Panc1 (cell line): ENCODE results near the gene DNAJA1. TPM values are rescaled to one million over a fixed set of nuclear protein-coding genes. Genes with fewer than 3 reads are reported as not detected.

ENCODE experiments used
- ATAC-seq: fragments of 200-7000 bp; cut with Tn5 transposase; 2 replicates; pipeline ENCODE4 v1.9.1; 2020; ENCODE audit warnings: mild to moderate bottlenecking, moderate library complexity
- BruUV-seq: library from RNA; stranded (reverse); fragments of 400-500 nt; replicated peaks from 2 replicates; lab custom pipeline; 2021; lab: Mats Ljungman, UMichigan
- CTCF ChIA-PET: fragments of 300-600 bp; sonication (Branson Sonifier 250); formaldehyde crosslinking; loops from one replicate; lab custom pipeline; 2022; ENCODE audit warnings: antibody characterized with exemption; lab: Charles Lee
- POLR2A ChIA-PET: fragments of 300-600 bp; sonication (Branson Sonifier 250); formaldehyde crosslinking; loops from one replicate; lab custom pipeline; 2022; ENCODE audit warnings: antibody characterized with exemption; lab: Charles Lee
- DNase-seq: peaks from one replicate; pipeline ENCODE4 v3.0.0-alpha.2; 2010; ENCODE audit warnings: low read depth, low spot score
- H3K27ac ChIP-seq: 2 replicates; pipeline ENCODE4 v1.5.1; 2011; ENCODE audit warnings: mild to moderate bottlenecking, low read length, inconsistent platforms
- H3K27me3 ChIP-seq: fragments of 200-500 bp; sonication (Bioruptor generic); 2 replicates; pipeline ENCODE4 v1.6.0; 2014; ENCODE audit warnings: low read length, inconsistent platforms; ENCODE audit not compliant: control insufficient read depth, insufficient read depth
- H3K36me3 ChIP-seq: fragments of 200-500 bp; sonication (Bioruptor generic); 2 replicates; pipeline ENCODE4 v1.5.1; 2014; ENCODE audit warnings: inconsistent platforms, mild to moderate bottlenecking, low read length, moderate library complexity; ENCODE audit not compliant: control insufficient read depth, insufficient read depth
- H3K4me1 ChIP-seq: 2 replicates; pipeline ENCODE4 v1.5.1; 2011; ENCODE audit warnings: inconsistent platforms, mild to moderate bottlenecking, low read length, moderate library complexity; ENCODE audit not compliant: control insufficient read depth, insufficient read depth
- H3K4me3 ChIP-seq, 2 experiments: 2 replicates each; pipeline ENCODE4 v1.5.1; 2011 to 2012; ENCODE audit warnings: low read depth in 2 of 2, low read length in 2 of 2, mild to moderate bottlenecking in 2 of 2, inconsistent platforms in 1 of 2, moderate library complexity in 1 of 2
- H3K9me3 ChIP-seq: fragments of 200-500 bp; sonication (Bioruptor generic); 2 replicates; pipeline ENCODE4 v1.5.1; 2014; ENCODE audit warnings: low read depth, mild to moderate bottlenecking, inconsistent platforms, low read length, moderate library complexity; ENCODE audit not compliant: control insufficient read depth, insufficient read depth
- POLR2AphosphoS5 ChIP-seq: IDR thresholded peaks from 2 replicates; pipeline ENCODE4 v1.6.1; 2012; ENCODE audit warnings: mild to moderate bottlenecking, low read depth, low read length, moderate library complexity
- SIN3A ChIP-seq: IDR thresholded peaks from 2 replicates; pipeline ENCODE4 v1.6.1; 2012; ENCODE audit warnings: low read depth, mild to moderate bottlenecking, low read length, moderate library complexity, borderline replicate concordance; ENCODE audit not compliant: insufficient read depth
- TCF7L2 ChIP-seq: IDR thresholded peaks from 2 replicates; pipeline ENCODE4 v1.6.1; 2011; ENCODE audit warnings: mild to moderate bottlenecking, low read depth, low read length, inconsistent platforms
- in situ Hi-C: cut with HindIII; loops from 2 replicates; pipeline ENCODE4 v1.10.0; 2016; ENCODE audit warnings: low sequenced_read_pairs, low pct_unique_long_range_greater_than_20kb
- intact Hi-C: fragments of 100-400 bp; cut with micrococcal nuclease; formaldehyde crosslinking; loops from one replicate; pipeline ENCODE4 v1.10.0; 2022; ENCODE audit not compliant: unreplicated experiment
- total RNA-seq: library from RNA; stranded (reverse); gene quantifications from one replicate; pipeline ENCODE4 v1.2.1, GENCODE V29; 2021; ENCODE audit not compliant: unreplicated experiment
- TF ChIP-seq, protein P1 (sequence below): fragments of 450-650 bp; IDR thresholded peaks from 2 replicates; pipeline ENCODE4 v1.5.1; 2017; ENCODE audit warnings: mild to moderate bottlenecking
- TF ChIP-seq, protein P2 (sequence below), 2 experiments: IDR thresholded peaks; 2 replicates each; pipeline ENCODE4 v1.6.1; 2011 to 2012; ENCODE audit warnings: low read depth in 2 of 2, control low read depth in 1 of 2, low read length in 1 of 2, mild to moderate bottlenecking in 1 of 2, moderate library complexity in 1 of 2; ENCODE audit not compliant: insufficient read depth in 1 of 2

DNAJA1 gene
- total RNA-seq, 1 experiment from 2014 or later, result 246 TPM

DNA sequence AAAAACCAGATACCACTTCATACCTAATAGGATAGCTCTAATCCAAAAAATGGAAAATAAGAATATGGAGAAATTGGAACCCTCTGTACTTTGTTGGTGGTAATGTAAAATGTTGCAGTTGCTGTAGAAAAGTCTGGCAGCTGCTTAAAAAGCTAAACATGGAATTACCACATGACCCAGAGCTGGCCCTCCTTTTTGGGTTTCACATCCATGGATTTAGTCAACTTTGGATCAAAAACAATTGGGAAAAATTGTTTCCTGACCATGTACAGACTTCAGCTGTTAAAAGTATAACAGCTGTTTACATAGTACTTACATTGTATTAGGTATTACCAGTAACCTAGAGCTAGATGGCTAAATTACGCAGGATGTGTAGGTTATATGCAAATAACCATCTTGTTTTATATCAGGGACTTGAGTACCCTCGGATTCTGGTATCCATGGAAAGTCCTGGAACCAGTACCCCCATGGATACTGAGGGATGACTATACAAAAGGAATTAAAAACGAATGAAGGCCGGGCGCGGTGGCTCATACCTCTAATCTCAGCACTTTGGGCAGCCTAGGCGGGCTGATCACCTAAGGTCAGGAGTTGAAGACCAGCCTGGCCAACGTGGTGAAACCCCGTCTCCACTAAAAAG, 15.8 kb downstream of the DNAJA1 start:
- Histone ChIP-seq H3K9me3 (no peaks in the 10 kb centered on the region), H3K27ac (no peak overlapping the region), H3K27me3 (no peaks in the 10 kb centered on the region), H3K36me3 (peaks cover 32% of the 10 kb centered on the region), H3K4me1 (peaks cover 23% of the 10 kb centered on the region), H3K4me3 (no peak overlapping the region)
- ATAC-seq, result no peak
- BruUV-seq, result no TSS peak
- POLR2A ChIA-PET, result interaction anchor here (2.1 kb wide), 1 partner anchor 16 kb away, joined by 6 read pairs; the partner anchor contains the start of gene DNAJA1
- CTCF ChIA-PET, result no interaction called here
- TF ChIP-seq, protein P1, sequence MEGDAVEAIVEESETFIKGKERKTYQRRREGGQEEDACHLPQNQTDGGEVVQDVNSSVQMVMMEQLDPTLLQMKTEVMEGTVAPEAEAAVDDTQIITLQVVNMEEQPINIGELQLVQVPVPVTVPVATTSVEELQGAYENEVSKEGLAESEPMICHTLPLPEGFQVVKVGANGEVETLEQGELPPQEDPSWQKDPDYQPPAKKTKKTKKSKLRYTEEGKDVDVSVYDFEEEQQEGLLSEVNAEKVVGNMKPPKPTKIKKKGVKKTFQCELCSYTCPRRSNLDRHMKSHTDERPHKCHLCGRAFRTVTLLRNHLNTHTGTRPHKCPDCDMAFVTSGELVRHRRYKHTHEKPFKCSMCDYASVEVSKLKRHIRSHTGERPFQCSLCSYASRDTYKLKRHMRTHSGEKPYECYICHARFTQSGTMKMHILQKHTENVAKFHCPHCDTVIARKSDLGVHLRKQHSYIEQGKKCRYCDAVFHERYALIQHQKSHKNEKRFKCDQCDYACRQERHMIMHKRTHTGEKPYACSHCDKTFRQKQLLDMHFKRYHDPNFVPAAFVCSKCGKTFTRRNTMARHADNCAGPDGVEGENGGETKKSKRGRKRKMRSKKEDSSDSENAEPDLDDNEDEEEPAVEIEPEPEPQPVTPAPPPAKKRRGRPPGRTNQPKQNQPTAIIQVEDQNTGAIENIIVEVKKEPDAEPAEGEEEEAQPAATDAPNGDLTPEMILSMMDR, result no peak
- peak; percentile 51; the same call in 1 of the 2 replicates for TF ChIP-seq POLR2AphosphoS5
- intact Hi-C loops, result no loop called here
- in situ Hi-C loops, result no loop called here
- DNase-seq, result no peak

DNA sequence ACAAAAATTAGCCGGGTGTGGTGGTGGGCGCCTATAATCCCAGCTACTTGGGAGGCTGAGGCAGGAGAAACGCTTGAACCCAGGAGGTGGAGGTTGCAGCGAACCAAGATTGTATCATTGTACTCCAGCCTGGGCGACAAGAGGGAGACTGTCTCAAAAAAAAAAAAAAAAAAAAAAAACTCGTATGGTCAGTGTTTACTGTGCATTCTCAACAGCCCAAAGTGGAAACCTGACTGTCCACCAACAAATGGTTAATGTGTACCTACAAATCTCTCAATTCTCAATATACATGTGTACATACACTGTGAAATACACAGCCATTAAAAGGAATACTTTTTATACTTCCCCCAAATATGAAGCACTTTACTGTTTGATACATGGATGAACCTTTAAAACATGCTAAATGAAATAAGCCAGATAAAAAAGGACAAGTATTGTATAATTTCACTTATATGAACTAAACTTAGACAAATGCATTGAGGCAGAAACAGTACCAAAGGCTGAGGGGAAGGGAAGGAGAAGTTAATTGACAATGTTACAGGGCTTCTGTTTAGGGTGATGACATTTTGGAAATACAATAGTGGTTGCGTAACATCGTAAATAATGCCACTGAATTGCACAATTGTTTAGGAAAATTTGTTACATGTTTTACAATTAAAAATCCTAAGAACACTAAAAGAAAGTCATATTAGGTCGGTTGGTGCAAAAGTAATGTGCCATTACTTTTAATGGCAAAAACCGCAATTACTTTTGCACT, 16.5 kb downstream of the DNAJA1 start:
- H3K27me3 ChIP-seq, result no peaks in the 10 kb centered on the region
- no TSS peak for BruUV-seq
- CTCF ChIA-PET, result no interaction called here
- DNase-seq (no peak), ATAC-seq (no peak)
- POLR2A ChIA-PET, result interaction anchor here (2.1 kb wide), 1 partner anchor 17 kb away, joined by 6 read pairs; the partner anchor contains the start of gene DNAJA1
- H3K36me3 ChIP-seq, result peaks cover 25% of the 10 kb centered on the region
- in situ Hi-C loops (no loop called here), intact Hi-C loops (no loop called here)
- H3K9me3 ChIP-seq, result no peaks in the 10 kb centered on the region
- H3K27ac ChIP-seq, result no peak overlapping the region
- H3K4me3 ChIP-seq, result no peak overlapping the region
- TF ChIP-seq, protein P1, result no peak
- TF ChIP-seq SIN3A, result no peak
- TF ChIP-seq, protein P2, sequence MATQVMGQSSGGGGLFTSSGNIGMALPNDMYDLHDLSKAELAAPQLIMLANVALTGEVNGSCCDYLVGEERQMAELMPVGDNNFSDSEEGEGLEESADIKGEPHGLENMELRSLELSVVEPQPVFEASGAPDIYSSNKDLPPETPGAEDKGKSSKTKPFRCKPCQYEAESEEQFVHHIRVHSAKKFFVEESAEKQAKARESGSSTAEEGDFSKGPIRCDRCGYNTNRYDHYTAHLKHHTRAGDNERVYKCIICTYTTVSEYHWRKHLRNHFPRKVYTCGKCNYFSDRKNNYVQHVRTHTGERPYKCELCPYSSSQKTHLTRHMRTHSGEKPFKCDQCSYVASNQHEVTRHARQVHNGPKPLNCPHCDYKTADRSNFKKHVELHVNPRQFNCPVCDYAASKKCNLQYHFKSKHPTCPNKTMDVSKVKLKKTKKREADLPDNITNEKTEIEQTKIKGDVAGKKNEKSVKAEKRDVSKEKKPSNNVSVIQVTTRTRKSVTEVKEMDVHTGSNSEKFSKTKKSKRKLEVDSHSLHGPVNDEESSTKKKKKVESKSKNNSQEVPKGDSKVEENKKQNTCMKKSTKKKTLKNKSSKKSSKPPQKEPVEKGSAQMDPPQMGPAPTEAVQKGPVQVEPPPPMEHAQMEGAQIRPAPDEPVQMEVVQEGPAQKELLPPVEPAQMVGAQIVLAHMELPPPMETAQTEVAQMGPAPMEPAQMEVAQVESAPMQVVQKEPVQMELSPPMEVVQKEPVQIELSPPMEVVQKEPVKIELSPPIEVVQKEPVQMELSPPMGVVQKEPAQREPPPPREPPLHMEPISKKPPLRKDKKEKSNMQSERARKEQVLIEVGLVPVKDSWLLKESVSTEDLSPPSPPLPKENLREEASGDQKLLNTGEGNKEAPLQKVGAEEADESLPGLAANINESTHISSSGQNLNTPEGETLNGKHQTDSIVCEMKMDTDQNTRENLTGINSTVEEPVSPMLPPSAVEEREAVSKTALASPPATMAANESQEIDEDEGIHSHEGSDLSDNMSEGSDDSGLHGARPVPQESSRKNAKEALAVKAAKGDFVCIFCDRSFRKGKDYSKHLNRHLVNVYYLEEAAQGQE (IDR thresholded peaks at IDR 0.05; ENCODE audit: insufficient read depth in 1 of 2, low read depth in 2 of 2, low read length in 1 of 2), result no peak
- TF ChIP-seq TCF7L2, result no peak
- no peak; the same call in 1 of the 2 replicates for TF ChIP-seq POLR2AphosphoS5
- H3K4me1 ChIP-seq, result peaks cover 23% of the 10 kb centered on the region
